H1 (cell line): ENCODE results near the gene CPA1.

Source experiments
- CHD2 ChIP-seq: IDR thresholded peaks from 2 replicates; pipeline ENCODE4 v1.6.1; 2012; ENCODE audit warnings: low read length, improper control_type of control experiment
- CTCF ChIP-seq, 3 experiments: IDR thresholded peaks; 1 replicate in 2 of 3; 2 replicates in 1 of 3; pipeline versions ENCODE4 v1.5.1 to v1.6.1; 2011; ENCODE audit warnings: low read length in 3 of 3, mild to moderate bottlenecking in 3 of 3, inconsistent platforms in 2 of 3, low read depth in 1 of 3, moderate library complexity in 1 of 3; ENCODE audit not compliant: insufficient read depth in 1 of 3; ENCODE audit errors: control extremely low read depth in 1 of 3
- EP300 ChIP-seq, 2 experiments: IDR thresholded peaks; 1 replicate in 1 of 2; 2 replicates in 1 of 2; pipeline ENCODE4 v1.6.1; 2011 to 2012; ENCODE audit warnings: low read depth in 2 of 2, low read length in 2 of 2, mild to moderate bottlenecking in 2 of 2, borderline replicate concordance in 1 of 2, inconsistent platforms in 1 of 2, moderate library complexity in 1 of 2

GRCh38 chr7:130398526-130399090 lies 18.3 kb downstream of the CPA1 start:
- TF ChIP-seq EP300 (IDR thresholded peaks at IDR 0.05; ENCODE audit: borderline replicate concordance in 1 of 2, low read depth in 2 of 2, low read length in 2 of 2) = no peak
- TF ChIP-seq CHD2 = no peak
- TF ChIP-seq CTCF (IDR thresholded peaks at IDR 0.05; ENCODE audit: control extremely low read depth in 1 of 3, insufficient read depth in 1 of 3, low read depth in 1 of 3, low read length in 3 of 3) = no peak
